OCI-LY7 (cell line): ENCODE results near the gene ITIH4.

Experiments
- EZH2phosphoT487 ChIP-seq: fragments of 200-600 bp; sonication (generic); IDR thresholded peaks from 2 replicates; pipeline ENCODE4 v1.6.1; 2018; ENCODE audit warnings: low read depth, borderline replicate concordance, mild to moderate bottlenecking, mixed run types, antibody characterized with exemption, low read length, moderate library complexity, mixed read lengths
- TF ChIP-seq, protein P1 (sequence below): fragments of 200-600 bp; sonication (generic); conservative IDR thresholded peaks from 2 replicates; pipeline ENCODE4 v1.5.1; 2014; ENCODE audit warnings: mild to moderate bottlenecking, antibody characterized with exemption, low read length, moderate library complexity, mixed read lengths

- TF ChIP-seq, protein P1, sequence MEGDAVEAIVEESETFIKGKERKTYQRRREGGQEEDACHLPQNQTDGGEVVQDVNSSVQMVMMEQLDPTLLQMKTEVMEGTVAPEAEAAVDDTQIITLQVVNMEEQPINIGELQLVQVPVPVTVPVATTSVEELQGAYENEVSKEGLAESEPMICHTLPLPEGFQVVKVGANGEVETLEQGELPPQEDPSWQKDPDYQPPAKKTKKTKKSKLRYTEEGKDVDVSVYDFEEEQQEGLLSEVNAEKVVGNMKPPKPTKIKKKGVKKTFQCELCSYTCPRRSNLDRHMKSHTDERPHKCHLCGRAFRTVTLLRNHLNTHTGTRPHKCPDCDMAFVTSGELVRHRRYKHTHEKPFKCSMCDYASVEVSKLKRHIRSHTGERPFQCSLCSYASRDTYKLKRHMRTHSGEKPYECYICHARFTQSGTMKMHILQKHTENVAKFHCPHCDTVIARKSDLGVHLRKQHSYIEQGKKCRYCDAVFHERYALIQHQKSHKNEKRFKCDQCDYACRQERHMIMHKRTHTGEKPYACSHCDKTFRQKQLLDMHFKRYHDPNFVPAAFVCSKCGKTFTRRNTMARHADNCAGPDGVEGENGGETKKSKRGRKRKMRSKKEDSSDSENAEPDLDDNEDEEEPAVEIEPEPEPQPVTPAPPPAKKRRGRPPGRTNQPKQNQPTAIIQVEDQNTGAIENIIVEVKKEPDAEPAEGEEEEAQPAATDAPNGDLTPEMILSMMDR = no peak
- no peak for TF ChIP-seq EZH2phosphoT487
These were observed 43.9 kb downstream of the ITIH4 start for GRCh38 chr3:52786330-52787215.
